ENCODE data around the gene PACS2.

The PACS2 gene

DNA sequence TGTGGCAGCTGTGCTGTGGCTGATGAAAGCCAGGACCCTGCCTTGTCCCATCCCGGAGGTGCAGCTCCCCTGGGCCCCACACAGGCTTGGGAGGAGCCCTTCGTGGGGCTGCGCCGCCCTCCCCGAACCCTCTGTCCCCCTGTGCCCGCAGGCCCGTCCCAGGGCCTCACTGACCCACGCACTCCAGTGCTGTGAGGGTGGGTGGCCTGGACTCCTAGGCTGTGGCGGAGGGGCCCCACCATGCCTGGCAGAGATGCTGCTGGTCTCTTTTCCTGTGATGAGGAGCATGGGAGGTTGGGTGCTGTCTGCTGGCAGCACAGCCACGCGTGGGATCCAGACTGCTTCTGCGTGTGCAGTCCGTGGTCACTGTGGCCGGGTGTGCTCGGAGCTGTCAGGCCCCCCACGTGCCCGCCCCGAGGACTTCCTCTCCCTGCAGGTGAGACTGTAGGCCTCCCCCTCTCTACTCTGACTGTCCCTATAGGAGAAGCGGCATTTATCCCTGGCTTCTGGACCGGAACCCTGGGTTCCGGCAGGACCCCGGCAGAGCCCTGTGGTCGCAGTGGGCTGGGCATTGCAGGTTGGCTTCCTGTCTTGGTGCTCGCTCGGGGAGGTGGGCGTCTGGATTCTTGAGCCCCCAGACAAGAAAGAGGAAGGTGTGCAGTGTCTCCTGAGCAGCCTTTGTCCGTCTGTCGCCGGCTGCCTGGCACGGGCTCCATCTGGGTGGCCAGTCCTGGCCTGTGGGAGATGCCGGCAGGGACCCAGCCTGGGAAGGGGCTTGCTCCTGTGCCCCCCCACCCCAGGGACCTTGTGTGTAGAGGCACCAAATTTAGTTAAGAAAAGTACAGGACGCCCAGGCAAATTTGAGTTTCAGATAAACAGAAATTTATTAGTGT, 107.4 kb downstream of the PACS2 start:
- DNase-seq (ENCODE audit: low spot score) = no peak

DNA sequence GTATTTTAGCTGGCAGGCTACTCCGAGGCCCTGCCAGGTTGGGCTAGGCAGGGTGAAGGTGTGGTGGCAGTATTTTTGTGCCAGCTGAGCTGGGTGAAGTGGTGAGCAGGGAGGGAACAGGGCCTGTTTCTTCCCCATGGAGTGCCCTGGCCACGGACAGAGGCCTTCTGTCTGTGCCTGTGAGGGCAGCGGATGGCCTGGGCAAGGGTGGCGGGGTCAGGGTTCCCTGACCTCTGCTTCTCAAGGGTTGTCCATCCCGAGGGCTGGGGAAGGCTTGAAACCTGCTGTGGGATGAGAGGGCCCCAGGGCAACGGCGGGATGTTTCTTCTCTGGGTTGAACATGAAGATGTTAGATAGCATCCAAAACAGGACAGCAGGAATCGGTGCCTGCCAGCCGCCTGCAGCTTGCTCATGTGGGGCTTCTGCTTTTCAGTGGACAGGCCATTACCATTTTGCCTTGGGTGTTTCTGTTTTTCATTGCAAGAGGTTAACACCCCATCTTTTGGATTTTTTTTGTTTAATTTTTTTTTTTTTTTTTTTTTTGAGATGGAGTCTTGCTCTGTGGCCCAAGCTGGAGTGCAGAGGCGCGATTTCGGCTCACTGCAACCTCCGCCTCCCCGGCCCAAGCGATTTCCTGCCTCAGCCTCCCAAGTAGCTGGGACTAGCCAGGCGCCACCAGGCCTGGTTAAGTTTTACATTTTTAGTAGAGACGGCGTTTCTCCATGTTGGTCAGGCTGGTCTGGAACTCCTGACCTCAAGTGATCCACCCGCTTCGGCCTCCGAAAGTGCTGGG, 108.3 kb downstream of the PACS2 start:
- no peak for DNase-seq (ENCODE audit: low spot score)

DNA sequence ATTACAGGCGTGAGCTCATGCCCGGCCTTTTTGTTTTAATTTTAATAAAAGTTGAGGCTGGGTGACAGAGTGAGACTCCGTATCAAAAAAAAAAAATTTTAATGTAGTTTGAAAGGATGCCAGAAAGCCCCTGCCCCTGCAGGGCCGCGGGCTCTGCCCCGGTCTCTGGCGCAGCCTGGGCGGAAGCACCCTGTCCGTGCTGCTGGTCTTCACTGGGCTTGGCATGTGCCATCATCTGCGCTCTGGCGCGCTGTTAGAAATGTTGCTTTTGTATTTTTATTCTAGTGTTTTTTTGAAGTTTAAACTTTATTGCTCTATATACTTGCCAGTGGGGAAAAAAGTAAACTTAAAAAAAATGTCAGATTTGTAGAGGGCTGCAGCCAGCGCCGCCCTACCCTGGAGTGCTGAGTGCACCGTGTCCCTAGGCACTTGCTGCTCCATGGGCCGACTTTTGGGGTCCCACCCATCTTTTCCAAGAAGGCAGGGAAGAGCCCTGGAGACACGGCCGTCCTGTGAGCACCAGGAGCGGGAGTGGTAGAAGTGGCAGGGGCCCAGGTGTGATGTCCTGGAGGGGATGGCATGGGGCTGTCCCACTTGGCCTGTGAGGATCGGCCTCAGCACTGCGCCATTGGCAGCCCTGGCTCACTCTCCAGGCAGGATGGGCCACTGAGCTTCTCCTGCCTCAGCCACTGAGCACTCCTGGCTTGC, 109.1 kb downstream of the PACS2 start:
- no peak for DNase-seq (ENCODE audit: low spot score)

GRCh38 chr14:105424861-105425260, 110.3 kb downstream of the PACS2 start:
- no peak for DNase-seq (ENCODE audit: low spot score)

DNA sequence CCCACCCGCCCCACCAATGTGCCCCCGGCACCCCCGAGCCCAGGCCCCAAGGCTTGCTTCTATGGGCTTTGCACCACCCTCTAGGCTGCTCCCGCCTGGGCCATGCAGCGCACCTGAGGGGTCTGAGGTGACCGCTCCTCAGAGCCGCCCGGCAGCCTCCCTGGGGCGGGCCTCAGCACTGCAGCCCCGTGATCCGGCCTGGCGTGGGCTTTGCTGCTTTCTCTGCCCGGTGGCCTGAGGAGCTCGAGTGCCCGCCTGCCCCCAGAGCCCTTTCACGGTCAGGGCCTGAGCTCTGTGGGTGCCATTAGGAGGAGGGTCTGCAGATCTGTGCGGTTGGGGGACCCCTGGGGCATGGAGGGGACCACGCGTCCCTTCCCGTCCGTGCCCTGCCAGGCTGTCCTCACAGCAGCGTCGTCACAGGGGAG, 111.3 kb downstream of the PACS2 start:
- no peak for DNase-seq (ENCODE audit: low spot score)

GRCh38 chr14:105426416-105427130, 112.0 kb downstream of the PACS2 start:
- no peak for DNase-seq (ENCODE audit: low spot score)

DNA sequence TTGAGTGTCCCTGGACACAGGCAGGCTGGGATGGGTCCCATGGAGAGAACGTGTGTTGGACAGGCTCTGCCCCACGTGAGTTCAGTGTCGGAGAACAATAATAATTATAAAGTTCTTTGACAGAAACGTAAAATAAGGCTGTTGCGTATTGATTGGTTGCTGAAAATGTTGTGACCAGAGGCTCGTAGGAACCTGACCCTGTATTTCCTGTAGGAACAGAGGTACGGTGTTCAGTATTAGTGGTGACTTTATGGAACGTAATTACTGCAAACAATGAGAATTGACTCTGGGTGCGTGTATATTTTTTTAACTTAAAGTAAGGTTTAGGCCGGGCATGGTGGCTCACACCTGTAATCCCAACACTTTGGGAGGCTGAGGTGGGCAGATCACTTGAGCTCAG, 112.9 kb downstream of the PACS2 start:
- no peak for DNase-seq (ENCODE audit: low spot score)

DNA sequence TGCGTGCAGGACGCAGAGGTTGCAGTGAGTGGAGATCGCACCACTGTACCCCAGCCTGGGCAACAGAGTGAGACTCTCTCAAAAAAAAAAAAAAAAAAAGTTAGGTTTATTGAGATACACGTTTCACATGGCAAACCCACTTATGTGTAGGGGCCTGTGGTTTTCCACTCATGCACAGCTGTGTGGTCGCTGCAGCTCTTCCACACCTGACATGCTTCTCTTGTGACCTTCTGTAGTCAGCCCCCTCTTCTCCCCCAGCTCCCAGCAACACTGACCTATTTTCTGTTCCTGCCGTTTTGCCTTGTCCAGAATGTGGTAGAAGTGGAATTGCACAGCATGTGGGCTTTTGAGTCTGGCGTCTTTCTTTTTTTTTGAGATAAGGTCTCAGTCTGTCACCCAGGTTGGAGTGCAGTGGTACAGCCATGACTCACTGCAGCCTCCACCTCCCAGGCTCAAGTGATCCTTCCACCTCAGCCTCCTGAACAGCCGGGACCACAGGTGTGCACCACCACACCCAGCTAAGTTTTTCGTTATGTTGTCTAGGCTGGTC, 113.5 kb downstream of the PACS2 start:
- no peak for DNase-seq (ENCODE audit: low spot score)

- no peak for DNase-seq (ENCODE audit: low spot score)
Observed at GRCh38 chr14:105430042-105430441, 115.5 kb downstream of the PACS2 start.

- no peak for DNase-seq (ENCODE audit: low spot score)
Observed at GRCh38 chr14:105430565-105430964, 116.0 kb downstream of the PACS2 start.

- DNase-seq (ENCODE audit: low spot score) = no peak
Observed at GRCh38 chr14:105431256-105431655, 116.7 kb downstream of the PACS2 start.

DNA sequence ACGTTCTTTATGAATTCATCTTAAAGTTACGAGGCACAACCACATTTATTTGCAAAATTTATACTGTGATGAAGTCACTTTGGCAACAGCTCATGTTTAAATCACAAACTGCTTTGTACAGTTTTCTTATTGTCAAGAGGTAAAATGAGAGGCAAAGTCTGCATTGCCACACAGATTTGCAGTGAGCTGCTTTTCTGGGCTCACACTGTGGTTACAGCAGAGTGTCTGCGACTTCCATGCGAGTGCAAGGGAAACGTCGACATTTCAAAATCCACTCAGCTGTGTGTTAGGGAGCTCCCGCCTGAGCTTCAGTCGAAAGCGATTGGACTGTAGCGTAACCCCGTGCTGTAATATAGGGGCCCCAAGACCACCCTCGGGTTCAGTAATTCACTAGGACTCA, 118.1 kb downstream of the PACS2 start:
- no peak for DNase-seq (ENCODE audit: low spot score)

DNA sequence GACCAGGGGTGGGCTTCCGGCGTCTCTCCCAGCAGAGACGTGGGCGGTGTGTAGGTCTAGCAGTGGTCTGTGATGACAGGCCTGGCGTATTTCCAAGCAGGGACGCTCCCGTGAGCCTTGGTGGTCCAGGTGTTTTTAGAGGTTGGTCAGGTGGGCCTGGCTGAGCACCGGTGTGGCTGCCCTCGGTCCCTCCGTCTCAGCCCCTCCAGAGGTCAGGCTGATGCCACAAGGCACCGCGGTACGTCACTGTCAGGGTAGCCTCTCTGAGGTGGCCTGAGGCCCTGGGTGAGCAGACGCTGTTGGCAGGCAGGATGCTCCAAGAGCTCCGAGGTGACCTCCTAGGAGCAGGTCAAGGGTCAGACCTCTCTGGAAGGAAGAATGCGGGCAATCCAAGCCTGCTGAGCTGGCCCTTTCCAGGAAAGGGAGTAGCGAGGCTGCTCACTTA, 118.6 kb downstream of the PACS2 start:
- DNase-seq (ENCODE audit: low spot score) = no peak

- DNase-seq (ENCODE audit: low spot score) = no peak
Observed at GRCh38 chr14:105436402-105436801, 121.9 kb downstream of the PACS2 start.

DNA sequence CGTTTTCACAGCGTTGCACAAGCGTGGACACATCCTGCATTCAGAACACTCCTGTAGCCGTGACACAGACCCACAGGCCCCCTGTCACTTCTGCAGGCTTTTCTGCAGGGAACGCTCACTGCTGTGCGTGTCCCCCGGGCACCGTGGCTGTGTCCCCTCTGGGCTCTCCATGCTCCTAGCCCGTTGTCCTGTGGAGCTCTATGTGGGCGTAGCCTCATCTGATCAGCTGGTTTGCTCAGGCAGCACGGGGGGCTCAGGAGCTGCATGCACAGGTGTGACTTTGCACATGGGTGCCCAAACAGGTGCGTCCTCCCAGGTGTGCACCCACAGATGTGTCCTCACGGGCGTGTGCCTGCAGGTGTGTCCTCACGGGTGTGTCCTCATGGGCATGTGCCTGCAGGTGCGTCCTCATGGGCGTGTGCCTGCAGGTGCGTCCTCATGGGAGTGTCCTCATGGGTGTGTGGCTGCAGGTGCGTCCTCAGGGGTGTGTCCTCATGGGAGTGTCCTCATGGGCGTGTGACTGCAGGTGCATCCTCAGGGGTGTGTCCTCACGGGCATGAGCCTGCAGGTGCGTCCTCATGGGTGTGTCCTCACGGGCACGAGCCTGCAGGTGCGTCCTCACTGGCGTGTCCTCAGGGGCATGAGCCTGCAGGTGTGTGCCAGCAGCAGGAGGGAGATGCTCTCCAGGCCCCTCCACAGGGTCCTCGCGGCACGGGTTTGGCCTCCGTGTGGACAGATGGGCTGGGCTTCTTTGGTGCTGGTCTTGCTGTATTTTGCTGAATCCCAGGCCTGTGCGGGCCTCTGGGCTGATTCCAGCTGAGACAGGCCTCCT, 122.6 kb downstream of the PACS2 start:
- no peak for DNase-seq (ENCODE audit: low spot score)

- no peak for DNase-seq (ENCODE audit: low spot score)
Observed at GRCh38 chr14:105437723-105438500, 123.4 kb downstream of the PACS2 start.

DNA sequence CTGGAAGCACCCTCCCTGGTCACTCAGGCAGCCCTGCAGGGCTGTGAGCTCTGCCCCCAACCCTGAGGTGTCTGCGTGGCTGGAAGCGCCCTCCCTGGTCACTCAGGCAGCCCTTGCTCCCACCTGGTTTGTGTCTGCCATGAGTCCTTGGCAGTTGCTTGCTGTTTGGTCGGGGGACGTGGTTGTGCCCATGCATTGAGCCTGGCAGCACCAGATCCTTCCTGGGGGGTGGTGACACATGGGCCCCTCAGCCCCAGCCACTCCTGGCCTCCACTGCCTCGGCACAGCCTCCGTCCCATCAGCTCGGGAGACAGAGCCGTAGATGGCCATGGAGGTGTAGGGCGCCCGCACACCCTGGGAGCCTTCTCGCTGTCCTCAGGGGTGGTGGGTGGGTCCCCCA, 124.6 kb downstream of the PACS2 start:
- DNase-seq (ENCODE audit: low spot score) = no peak

DNA sequence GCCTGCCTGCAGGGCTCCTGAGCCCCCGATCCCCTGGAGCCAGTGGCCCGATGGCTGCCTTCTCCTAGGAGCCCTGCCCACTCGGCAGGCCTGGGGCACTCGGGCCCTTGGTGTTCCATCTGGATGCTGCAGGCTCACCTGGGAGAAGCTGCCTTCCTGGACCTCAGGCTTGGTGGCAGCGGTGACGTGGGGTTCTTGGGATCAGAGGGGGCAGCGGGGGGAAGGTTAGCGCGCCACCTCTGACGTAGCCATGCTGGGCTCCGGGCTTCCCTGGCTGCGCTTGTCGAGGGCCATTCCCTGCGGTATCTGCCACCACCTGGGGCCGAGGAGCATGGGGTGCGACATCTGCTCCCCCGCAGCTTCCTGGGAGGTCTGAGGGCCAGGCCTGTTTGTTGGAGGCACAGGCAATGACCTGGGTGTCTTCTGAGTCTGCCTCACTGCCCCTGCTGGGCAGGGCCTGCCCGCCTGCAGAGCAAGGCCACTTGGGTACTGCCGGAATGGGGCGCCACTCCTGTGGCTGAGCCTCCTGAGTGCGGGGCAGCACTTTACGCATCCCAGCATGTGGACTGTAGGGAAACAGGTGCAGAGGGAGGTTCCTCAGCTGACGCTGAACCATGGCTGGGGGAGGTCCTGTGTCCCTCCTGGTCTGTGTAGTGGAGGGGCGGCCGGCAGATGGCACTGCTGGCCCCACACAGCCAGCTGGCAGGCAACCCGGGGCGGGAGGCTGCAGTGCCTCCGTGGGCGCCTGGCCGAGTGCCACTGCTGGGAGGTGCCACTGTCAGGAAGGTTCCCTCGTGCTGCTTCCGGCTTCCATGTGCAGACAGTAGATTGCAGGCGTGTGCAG, 125.4 kb downstream of the PACS2 start:
- DNase-seq (ENCODE audit: low spot score) = no peak

DNA sequence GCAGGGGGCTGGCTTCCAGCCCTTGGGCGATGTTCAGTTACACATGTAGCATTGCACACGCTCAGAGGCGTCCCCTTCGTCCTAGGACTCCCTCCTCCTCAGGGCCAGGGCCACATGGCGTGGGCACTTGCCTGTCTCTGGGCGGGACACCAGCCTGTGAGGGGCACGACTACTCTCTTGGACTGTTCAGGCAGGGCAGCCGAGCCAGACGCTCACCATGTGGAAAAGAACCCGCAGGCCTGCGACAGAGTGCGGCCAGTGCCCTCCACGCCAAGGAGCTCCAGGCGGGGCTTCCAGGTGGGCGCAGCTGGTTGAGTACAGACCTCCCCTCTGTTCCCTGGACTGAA, 126.0 kb downstream of the PACS2 start:
- no peak for DNase-seq (ENCODE audit: low spot score)
